Astrocyte (in vitro differentiated cells and primary cell): ENCODE results near the gene EPS8L3. TPM values are rescaled to one million over a fixed set of nuclear protein-coding genes. Genes with fewer than 3 reads are reported as not detected.

Source experiments
- total RNA-seq: library from RNA; stranded (reverse); gene quantifications from 2 replicates; pipeline ENCODE4 v1.2.1, GENCODE V29; 2021

Gene EPS8L3
- total RNA-seq, 1 donor from 2014 or later, result not detected

Other genes starting within 250 kb of the EPS8L3 start
- not detected in 2 replicates for gene GPR61, start 224.1 kb downstream of the EPS8L3 start, total RNA-seq
- gene GNAI3, start 215.3 kb downstream of the EPS8L3 start, total RNA-seq, result 15.3 and 16.1 TPM in 2 replicates
- not detected in 2 replicates for gene GNAT2, start 144.3 kb downstream of the EPS8L3 start, total RNA-seq
- 155 and 156 TPM in 2 replicates for gene AMPD2, start 144.1 kb downstream of the EPS8L3 start, total RNA-seq
- gene GSTM4, start 107.8 kb downstream of the EPS8L3 start, total RNA-seq, result 4.4 and 4.6 TPM in 2 replicates
- 11.8 and 13.4 TPM in 2 replicates for gene GSTM2, start 95.9 kb downstream of the EPS8L3 start, total RNA-seq
- gene GSTM1, start 76.1 kb downstream of the EPS8L3 start, total RNA-seq, result not detected in 2 replicates
- not detected in 2 replicates for gene GSTM5, start 51.7 kb downstream of the EPS8L3 start, total RNA-seq
- 25.4 and 26.1 TPM in 2 replicates for gene GSTM3, start 22.9 kb downstream of the EPS8L3 start, total RNA-seq
- 12.3 and 17.5 TPM in 2 replicates for gene CSF1, start 146.9 kb upstream of the EPS8L3 start, total RNA-seq
- gene AHCYL1, start 220.8 kb upstream of the EPS8L3 start, total RNA-seq, result 60.5 and 64.3 TPM in 2 replicates